ENCODE measurements around the gene AIM2. TPM values are rescaled to one million over a fixed set of nuclear protein-coding genes. Genes with fewer than 3 reads are reported as not detected.

AIM2 gene
- total RNA-seq, 1 donor from 2014 or later, result not detected

- DNase-seq (ENCODE audit: low read depth), result no peak
- Histone ChIP-seq H3K4me3 (ENCODE audit: low read depth, low read length) (no peak overlapping the region), H3K27me3 (ENCODE audit: control insufficient read depth, insufficient read depth, low read length) (no peaks in the 10 kb centered on the region), H3K36me3 (ENCODE audit: control insufficient read depth, insufficient read depth, low read length) (no peaks in the 10 kb centered on the region)
- FAIRE-seq, result peak; percentile 64
- TF ChIP-seq CTCF (IDR thresholded peaks at IDR 0.05; ENCODE audit: insufficient read depth, low read length, severe bottlenecking), result no peak
These were observed 8.3 kb upstream of the AIM2 start for GRCh38 chr1:159084867-159085266.

DNA sequence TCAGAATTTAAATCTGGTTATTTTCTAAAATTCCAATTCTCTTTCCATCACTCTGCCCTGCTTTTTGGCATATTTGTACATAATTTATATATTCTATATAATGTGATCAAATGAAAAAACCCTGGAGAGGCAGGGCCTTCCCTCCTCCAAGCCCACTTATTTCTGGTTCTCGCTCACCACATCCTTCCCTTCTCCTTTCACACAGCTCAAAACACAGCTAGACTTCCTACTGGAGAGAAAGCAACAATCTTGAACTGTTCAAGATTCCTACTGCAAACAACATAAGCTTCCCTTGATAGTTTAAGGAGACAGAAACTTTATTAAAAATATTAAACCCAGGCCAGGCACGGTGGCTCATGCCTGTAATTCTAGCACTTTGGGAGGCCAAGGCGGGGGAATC, 7.6 kb upstream of the AIM2 start:
- no peaks in the 10 kb centered on the region for H3K36me3 ChIP-seq (ENCODE audit: control insufficient read depth, insufficient read depth, low read length)
- no peak for FAIRE-seq
- DNase-seq (ENCODE audit: low read depth), result no peak

DNA sequence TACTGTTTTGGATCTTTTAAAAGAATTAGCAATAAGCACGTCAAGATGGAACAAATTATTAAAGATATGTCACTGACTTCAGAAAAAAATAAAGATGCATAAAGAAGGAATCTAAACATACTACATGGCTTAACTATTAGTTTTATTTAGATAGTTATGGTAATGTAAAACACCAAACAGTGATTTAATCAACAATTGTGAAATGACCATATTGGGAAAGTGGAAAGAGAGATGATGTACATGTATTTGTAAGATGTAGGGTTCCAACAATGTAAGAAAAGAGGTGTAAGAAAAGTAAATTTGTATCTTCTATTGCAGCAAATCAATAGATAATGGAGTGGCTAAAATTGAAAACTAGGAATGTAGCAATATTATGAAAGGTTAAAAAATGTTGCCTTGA, 6.4 kb upstream of the AIM2 start:
- no peaks in the 10 kb centered on the region for H3K27me3 ChIP-seq (ENCODE audit: control insufficient read depth, insufficient read depth, low read length)
- FAIRE-seq, result no peak
- H3K36me3 ChIP-seq (ENCODE audit: control insufficient read depth, insufficient read depth, low read length), result no peaks in the 10 kb centered on the region
- no peak for DNase-seq (ENCODE audit: low read depth)
- no peak for TF ChIP-seq CTCF (IDR thresholded peaks at IDR 0.05; ENCODE audit: insufficient read depth, low read length, severe bottlenecking)
- no peak overlapping the region for H3K4me3 ChIP-seq (ENCODE audit: low read depth, low read length)

More for the DNA sequence above, 7.6 kb upstream of the AIM2 start:
- Histone ChIP-seq H3K27me3 (ENCODE audit: control insufficient read depth, insufficient read depth, low read length) (no peaks in the 10 kb centered on the region), H3K4me3 (ENCODE audit: low read depth, low read length) (no peak overlapping the region)
- TF ChIP-seq CTCF (IDR thresholded peaks at IDR 0.05; ENCODE audit: insufficient read depth, low read length, severe bottlenecking), result no peak

- no peak for TF ChIP-seq CTCF (IDR thresholded peaks at IDR 0.05; ENCODE audit: insufficient read depth, low read length, severe bottlenecking)
These were observed 5.1 kb upstream of the AIM2 start for GRCh38 chr1:159081626-159082025.

DNA sequence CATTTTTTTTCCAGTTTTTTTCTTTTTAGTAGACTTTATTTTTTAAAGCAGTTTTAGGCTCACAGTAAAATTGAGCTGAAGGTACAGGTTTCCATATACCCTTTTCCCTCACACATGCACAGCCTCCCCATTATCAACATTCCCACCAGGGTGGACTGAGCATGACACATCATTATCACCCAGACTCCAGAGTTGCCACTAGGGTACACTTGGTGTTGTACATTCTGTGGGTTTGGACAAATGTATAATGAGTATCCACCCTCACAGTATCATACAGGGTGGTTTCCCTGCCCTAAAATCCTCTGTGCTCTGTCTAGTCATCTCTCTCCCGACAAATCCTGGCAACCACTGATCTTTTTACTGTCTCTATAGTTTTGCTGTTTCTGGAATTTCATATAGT, 3.0 kb upstream of the AIM2 start:
- H3K4me3 ChIP-seq (ENCODE audit: low read depth, low read length), result no peak overlapping the region
- no peak for TF ChIP-seq CTCF (IDR thresholded peaks at IDR 0.05; ENCODE audit: insufficient read depth, low read length, severe bottlenecking)
- no peaks in the 10 kb centered on the region for H3K27me3 ChIP-seq (ENCODE audit: control insufficient read depth, insufficient read depth, low read length)
- no peak for DNase-seq (ENCODE audit: low read depth)
- H3K36me3 ChIP-seq (ENCODE audit: control insufficient read depth, insufficient read depth, low read length), result no peaks in the 10 kb centered on the region
- FAIRE-seq, result no peak

More at GRCh38 chr1:159081626-159082025, 5.1 kb upstream of the AIM2 start:
- DNase-seq (ENCODE audit: low read depth), result no peak
- no peak for FAIRE-seq
- H3K27me3 ChIP-seq (ENCODE audit: control insufficient read depth, insufficient read depth, low read length), result no peaks in the 10 kb centered on the region
- no peaks in the 10 kb centered on the region for H3K36me3 ChIP-seq (ENCODE audit: control insufficient read depth, insufficient read depth, low read length)
- no peak overlapping the region for H3K4me3 ChIP-seq (ENCODE audit: low read depth, low read length)

All from bronchial epithelial cell (primary cell).